ENCODE data around the gene MRPS18C. TPM values are rescaled to one million over a fixed set of nuclear protein-coding genes. Genes with fewer than 3 reads are reported as not detected.
"Not testable (repeated sequence)": the region's sequence is repeated elsewhere in the genome, so short reads cannot be mapped to it uniquely, and the experiment has no call there.

Gene MRPS18C
- total RNA-seq, 6 experiments from 2014 or later, result 22.4 to 29.1 (median 24.1) TPM

GRCh38 chr4:83490876-83491450 is 35.1 kb downstream of the MRPS18C start:
- TF ChIP-seq POLR2A (IDR thresholded peaks at IDR 0.05) (no peak), CTCF (IDR thresholded peaks at IDR 0.05) (peak; percentile 41 to 52 (median 49))
- H3K4me3 ChIP-seq, result no peak overlapping the region
- DNase-seq (no peak), ATAC-seq (peak in 1 of 4 donors; percentile 34)
- WGBS (ENCODE audit: insufficient coverage, low coverage, low lambda C conversion rate, missing lambda C conversion rate), result 14% methylated on average over 1 of the region's 1 CpG
- no peak overlapping the region for H3K27ac ChIP-seq
- no peaks in the 10 kb centered on the region for H3K27me3 ChIP-seq
- H3K4me1 ChIP-seq, result peaks cover 0 to 9% (median 0%) of the 10 kb centered on the region in 4 donors
- intact Hi-C loops (cut with DNase I), result no loop called here
- no peaks in the 10 kb centered on the region for H3K36me3 ChIP-seq
- H3K9me3 ChIP-seq, result no peaks in the 10 kb centered on the region

GRCh38 chr4:83496085-83496917 is 40.4 kb downstream of the MRPS18C start:
- ATAC-seq; DNase-seq; H3K27ac ChIP-seq; H3K27me3 ChIP-seq; H3K4me3 ChIP-seq; H3K36me3 ChIP-seq; H3K9me3 ChIP-seq; H3K4me1 ChIP-seq; intact Hi-C loops (cut with DNase I): not testable (repeated sequence)
- 72% methylated on average over 3 of the region's 8 CpGs for WGBS (ENCODE audit: insufficient coverage, low coverage, low lambda C conversion rate, missing lambda C conversion rate)

- TF ChIP-seq CTCF (IDR thresholded peaks at IDR 0.05), result no peak
- no peak for TF ChIP-seq POLR2A (IDR thresholded peaks at IDR 0.05)
- Histone ChIP-seq H3K36me3 (no peaks in the 10 kb centered on the region), H3K27ac (no peak overlapping the region), H3K27me3 (no peaks in the 10 kb centered on the region), H3K4me3 (no peak overlapping the region), H3K9me3 (no peaks in the 10 kb centered on the region), H3K4me1 (no peaks in the 10 kb centered on the region)
- no peak for DNase-seq
- 89% methylated on average over 1 of the region's 1 CpG for WGBS (ENCODE audit: insufficient coverage, low coverage, low lambda C conversion rate, missing lambda C conversion rate)
- ATAC-seq, result no peak
- intact Hi-C loops (cut with DNase I), result no loop called here
Measured at GRCh38 chr4:83498187-83498586, 42.3 kb downstream of the MRPS18C start.

- not testable (repeated sequence) for ATAC-seq
- intact Hi-C loops (cut with DNase I), result loop anchor here in 1 of 2 donors (10.0 kb wide), 1 partner anchor 133 kb away; no protein-coding TSS in a partner anchor
Measured at GRCh38 chr4:83501671-83502070, 45.8 kb downstream of the MRPS18C start.

GRCh38 chr4:83503974-83504373 is 48.1 kb downstream of the MRPS18C start:
- ATAC-seq, result no peak
- intact Hi-C loops (cut with DNase I), result loop anchor here in 1 of 2 donors (10.0 kb wide), 1 partner anchor 131 kb away; no protein-coding TSS in a partner anchor
- Histone ChIP-seq H3K27ac (no peak overlapping the region), H3K4me3 (no peak overlapping the region), H3K4me1 (no peaks in the 10 kb centered on the region), H3K36me3 (no peaks in the 10 kb centered on the region), H3K27me3 (no peaks in the 10 kb centered on the region), H3K9me3 (no peaks in the 10 kb centered on the region)
- DNase-seq, result no peak
- TF ChIP-seq POLR2A (IDR thresholded peaks at IDR 0.05) (no peak), CTCF (IDR thresholded peaks at IDR 0.05) (no peak)

More at GRCh38 chr4:83501671-83502070, 45.8 kb downstream of the MRPS18C start:
- H3K4me3 ChIP-seq, H3K36me3 ChIP-seq, H3K4me1 ChIP-seq, H3K27me3 ChIP-seq, H3K27ac ChIP-seq, DNase-seq, H3K9me3 ChIP-seq: not testable (repeated sequence)
- WGBS (ENCODE audit: insufficient coverage, low coverage, low lambda C conversion rate, missing lambda C conversion rate), result 69% methylated on average over 3 of the region's 3 CpGs

Data from right lobe of liver (tissue), 6 donors.